Stimulated activated CD8-positive, alpha-beta memory T cell treated with anti-CD3 and anti-CD28 coated beads, Interleukin-4, amount 100 ng/mL, for 48 hours (primary cell): Measurements from ENCODE around the gene RAB12.
"Not testable (repeated sequence)": the region's sequence is repeated elsewhere in the genome, so short reads cannot be mapped to it uniquely, and the experiment has no call there.

ENCODE experiments used
- DNase-seq: peaks from one replicate; pipeline ENCODE4 v3.0.0-alpha.2; 2020

The RAB12 gene

GRCh38 chr18:8608795-8609658 lies at the start of gene RAB12:
RAB12 (plus strand) TSS chr18:8609437; CDS start chr18:8609440, 3 bp downstream.
- DNase-seq: peak; percentile 89

- no peak for DNase-seq
These were observed 49.5 kb upstream of the RAB12 start for GRCh38 chr18:8559612-8560186.

- DNase-seq: no peak
These were observed 47.9 kb upstream of the RAB12 start for GRCh38 chr18:8561123-8561910.

- DNase-seq: no peak
These were observed 47.2 kb upstream of the RAB12 start for GRCh38 chr18:8562070-8562469.

- no peak for DNase-seq
These were observed 46.3 kb upstream of the RAB12 start for GRCh38 chr18:8562919-8563318.

- DNase-seq: no peak
These were observed 37.8 kb upstream of the RAB12 start for GRCh38 chr18:8571399-8571798.

- DNase-seq: not testable (repeated sequence)
These were observed 35.5 kb upstream of the RAB12 start for GRCh38 chr18:8573766-8574165.

GRCh38 chr18:8584798-8585197 lies 24.4 kb upstream of the RAB12 start:
- DNase-seq: no peak

GRCh38 chr18:8586941-8587340 lies 22.3 kb upstream of the RAB12 start:
- no peak for DNase-seq

GRCh38 chr18:8595445-8595844 lies 13.8 kb upstream of the RAB12 start:
- no peak for DNase-seq

- no peak for DNase-seq
These were observed 7.8 kb upstream of the RAB12 start for GRCh38 chr18:8601277-8602032.

- DNase-seq: no peak
These were observed 7.2 kb upstream of the RAB12 start for GRCh38 chr18:8602040-8602439.

GRCh38 chr18:8602557-8602956 lies 6.7 kb upstream of the RAB12 start:
- DNase-seq: no peak

GRCh38 chr18:8603663-8604520 lies 5.3 kb upstream of the RAB12 start:
- no peak for DNase-seq

- DNase-seq: no peak
These were observed 3.3 kb upstream of the RAB12 start for GRCh38 chr18:8605974-8606373.

GRCh38 chr18:8607776-8608742 lies 1.2 kb upstream of the RAB12 start:
- no peak for DNase-seq

GRCh38 chr18:8609659-8610458 lies 622 bp downstream of the RAB12 start:
- peak; percentile 42 for DNase-seq

GRCh38 chr18:8610459-8610851 lies 1.2 kb downstream of the RAB12 start:
- DNase-seq: peak; percentile 43

- no peak for DNase-seq
These were observed 2.8 kb downstream of the RAB12 start for GRCh38 chr18:8611916-8612576.
